ENCODE results near the gene PSME3IP1. TPM values are rescaled to one million over a fixed set of nuclear protein-coding genes. Genes with fewer than 3 reads are reported as not detected.
"Not testable (repeated sequence)": the region's sequence is repeated elsewhere in the genome, so short reads cannot be mapped to it uniquely, and the experiment has no call there.

PSME3IP1 gene
- total RNA-seq, 1 donor from 2014 or later: 62.9 TPM

- Histone ChIP-seq H3K36me3 (ENCODE audit: control insufficient read depth, insufficient read depth, low read length) (no peaks in the 10 kb centered on the region), H3K4me3 (ENCODE audit: low read depth, low read length) (no peak overlapping the region), H3K27me3 (ENCODE audit: control insufficient read depth, insufficient read depth, low read length) (no peaks in the 10 kb centered on the region)
- no peak for TF ChIP-seq CTCF (IDR thresholded peaks at IDR 0.05; ENCODE audit: insufficient read depth, low read length, severe bottlenecking)
- no peak for FAIRE-seq
- no peak for DNase-seq (ENCODE audit: low read depth)
Measured at GRCh38 chr16:57111420-57111819, 74.4 kb downstream of the PSME3IP1 start.

GRCh38 chr16:57110937-57111336, 74.9 kb downstream of the PSME3IP1 start:
- DNase-seq (ENCODE audit: low read depth): no peak
- TF ChIP-seq CTCF (IDR thresholded peaks at IDR 0.05; ENCODE audit: insufficient read depth, low read length, severe bottlenecking): no peak
- no peak overlapping the region for H3K4me3 ChIP-seq (ENCODE audit: low read depth, low read length)
- no peaks in the 10 kb centered on the region for H3K36me3 ChIP-seq (ENCODE audit: control insufficient read depth, insufficient read depth, low read length)
- no peak for FAIRE-seq
- H3K27me3 ChIP-seq (ENCODE audit: control insufficient read depth, insufficient read depth, low read length): no peaks in the 10 kb centered on the region

- not testable (repeated sequence) for H3K36me3 ChIP-seq (ENCODE audit: control insufficient read depth, insufficient read depth, low read length); DNase-seq (ENCODE audit: low read depth); H3K4me3 ChIP-seq (ENCODE audit: low read depth, low read length); H3K27me3 ChIP-seq (ENCODE audit: control insufficient read depth, insufficient read depth, low read length); FAIRE-seq
Measured at GRCh38 chr16:57109259-57110105, 76.4 kb downstream of the PSME3IP1 start.

GRCh38 chr16:57108432-57108831, 77.4 kb downstream of the PSME3IP1 start:
- H3K4me3 ChIP-seq (ENCODE audit: low read depth, low read length): no peak overlapping the region
- no peak for TF ChIP-seq CTCF (IDR thresholded peaks at IDR 0.05; ENCODE audit: insufficient read depth, low read length, severe bottlenecking)
- no peaks in the 10 kb centered on the region for H3K27me3 ChIP-seq (ENCODE audit: control insufficient read depth, insufficient read depth, low read length)
- no peak for DNase-seq (ENCODE audit: low read depth)
- no peaks in the 10 kb centered on the region for H3K36me3 ChIP-seq (ENCODE audit: control insufficient read depth, insufficient read depth, low read length)
- FAIRE-seq: no peak

GRCh38 chr16:57107321-57107922, 78.4 kb downstream of the PSME3IP1 start:
- Histone ChIP-seq H3K36me3 (ENCODE audit: control insufficient read depth, insufficient read depth, low read length) (no peaks in the 10 kb centered on the region), H3K27me3 (ENCODE audit: control insufficient read depth, insufficient read depth, low read length) (no peaks in the 10 kb centered on the region), H3K4me3 (ENCODE audit: low read depth, low read length) (no peak overlapping the region)
- no peak for TF ChIP-seq CTCF (IDR thresholded peaks at IDR 0.05; ENCODE audit: insufficient read depth, low read length, severe bottlenecking)
- FAIRE-seq: no peak
- no peak for DNase-seq (ENCODE audit: low read depth)

- Histone ChIP-seq H3K36me3 (ENCODE audit: control insufficient read depth, insufficient read depth, low read length) (no peaks in the 10 kb centered on the region), H3K27me3 (ENCODE audit: control insufficient read depth, insufficient read depth, low read length) (no peaks in the 10 kb centered on the region), H3K4me3 (ENCODE audit: low read depth, low read length) (no peak overlapping the region)
- DNase-seq (ENCODE audit: low read depth) (no peak), FAIRE-seq (no peak)
- TF ChIP-seq CTCF (IDR thresholded peaks at IDR 0.05; ENCODE audit: insufficient read depth, low read length, severe bottlenecking): no peak
Measured at GRCh38 chr16:57106767-57107166, 79.1 kb downstream of the PSME3IP1 start.

Measured in bronchial epithelial cell (primary cell).